Right renal pelvis (tissue), 4 donors: ENCODE data around the gene AUNIP. TPM values are rescaled to one million over a fixed set of nuclear protein-coding genes. Genes with fewer than 3 reads are reported as not detected.

Source experiments
- DNase-seq, 4 donors: peaks; one replicate each; pipeline ENCODE4 v3.0.0-alpha.2; 2013; ENCODE audit warnings: low read depth in 4 of 4, low spot score in 3 of 4, missing footprints in 1 of 4
- polyA plus RNA-seq, 4 donors: library from polyadenylated mRNA; unstranded; fragments of 120-200 nt; gene quantifications; one replicate each; pipeline ENCODE4 v1.2.1, GENCODE V29; 2013; ENCODE audit not compliant: insufficient read length in 4 of 4

Gene AUNIP, protein sequence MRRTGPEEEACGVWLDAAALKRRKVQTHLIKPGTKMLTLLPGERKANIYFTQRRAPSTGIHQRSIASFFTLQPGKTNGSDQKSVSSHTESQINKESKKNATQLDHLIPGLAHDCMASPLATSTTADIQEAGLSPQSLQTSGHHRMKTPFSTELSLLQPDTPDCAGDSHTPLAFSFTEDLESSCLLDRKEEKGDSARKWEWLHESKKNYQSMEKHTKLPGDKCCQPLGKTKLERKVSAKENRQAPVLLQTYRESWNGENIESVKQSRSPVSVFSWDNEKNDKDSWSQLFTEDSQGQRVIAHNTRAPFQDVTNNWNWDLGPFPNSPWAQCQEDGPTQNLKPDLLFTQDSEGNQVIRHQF
- polyA plus RNA-seq = 1 to 10 TPM; 2.8 to 4.7 (median 4.2) TPM

DNA sequence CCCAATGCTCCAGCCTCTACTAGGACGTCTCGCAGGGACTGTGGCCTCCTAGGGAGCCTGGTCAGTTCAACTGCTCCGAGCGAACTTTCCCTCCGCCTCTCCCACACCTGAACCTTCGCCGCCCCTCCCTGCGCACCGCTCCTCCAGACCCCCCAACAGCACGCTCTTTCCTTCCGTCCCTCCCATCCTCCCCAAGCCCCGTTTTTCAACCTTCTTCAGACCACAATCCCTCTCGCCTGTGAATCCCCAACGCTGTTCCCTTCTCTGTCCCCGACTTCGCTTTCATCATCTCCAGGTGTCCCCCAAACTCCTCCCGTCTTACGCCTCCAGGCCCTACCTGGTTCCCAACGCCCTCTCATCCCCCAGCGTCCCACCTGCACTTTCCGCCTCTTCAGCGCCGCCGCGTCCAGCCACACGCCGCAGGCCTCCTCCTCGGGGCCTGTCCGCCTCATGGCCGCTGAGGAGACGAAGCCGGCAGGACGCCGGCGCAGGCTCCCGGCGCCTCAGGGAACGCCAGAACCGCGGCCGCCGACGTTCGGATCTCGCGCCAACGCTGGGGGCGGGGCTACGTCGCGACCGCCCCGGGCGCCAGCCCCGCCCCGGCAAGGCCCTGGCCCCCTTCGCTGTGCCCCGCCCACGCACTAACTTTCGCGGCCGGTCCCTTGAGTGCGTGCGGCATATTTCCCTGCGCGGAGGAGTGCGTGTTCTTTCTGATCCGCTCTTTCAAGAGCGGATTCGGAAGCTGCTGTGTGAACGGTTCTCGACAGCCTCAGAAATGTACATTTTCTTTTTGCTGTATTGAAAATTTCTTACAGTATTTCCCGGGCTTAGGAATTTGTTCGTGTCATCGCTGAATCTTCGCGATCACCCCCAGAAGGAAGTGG, at the start of gene AUNIP:
TSS of gene AUNIP (minus strand) at position 552 of the 884 bp plus-strand sequence. CDS start at position 452, 100 bp downstream.
- DNase-seq = peak in 3 of 4 donors; percentile 74 to 79 (median 78)

DNA sequence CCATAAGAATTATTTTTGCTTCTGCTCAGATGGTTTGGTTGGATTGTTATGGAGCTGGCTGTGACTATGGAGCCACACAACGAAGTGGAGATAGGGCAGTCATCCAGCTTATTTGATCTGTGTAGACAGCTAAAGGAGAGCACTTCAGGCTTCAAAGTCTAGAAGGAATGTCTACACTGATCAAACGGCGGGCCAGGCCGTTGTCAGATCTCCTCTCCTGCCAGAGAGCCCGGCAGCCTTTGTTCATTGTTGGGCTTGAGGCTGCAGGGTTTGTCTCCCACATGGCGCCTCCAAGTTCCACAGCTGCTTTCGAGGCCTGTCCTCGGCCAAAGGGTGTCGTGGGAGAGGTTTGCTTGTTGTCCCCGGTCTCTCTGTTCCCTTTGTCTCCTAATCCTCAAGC, 49.8 kb upstream of the AUNIP start:
- DNase-seq = no peak

GRCh38 chr1:25908161-25908560, 48.9 kb upstream of the AUNIP start:
- DNase-seq = no peak

GRCh38 chr1:25907601-25908000, 48.3 kb upstream of the AUNIP start:
- DNase-seq = no peak

DNA sequence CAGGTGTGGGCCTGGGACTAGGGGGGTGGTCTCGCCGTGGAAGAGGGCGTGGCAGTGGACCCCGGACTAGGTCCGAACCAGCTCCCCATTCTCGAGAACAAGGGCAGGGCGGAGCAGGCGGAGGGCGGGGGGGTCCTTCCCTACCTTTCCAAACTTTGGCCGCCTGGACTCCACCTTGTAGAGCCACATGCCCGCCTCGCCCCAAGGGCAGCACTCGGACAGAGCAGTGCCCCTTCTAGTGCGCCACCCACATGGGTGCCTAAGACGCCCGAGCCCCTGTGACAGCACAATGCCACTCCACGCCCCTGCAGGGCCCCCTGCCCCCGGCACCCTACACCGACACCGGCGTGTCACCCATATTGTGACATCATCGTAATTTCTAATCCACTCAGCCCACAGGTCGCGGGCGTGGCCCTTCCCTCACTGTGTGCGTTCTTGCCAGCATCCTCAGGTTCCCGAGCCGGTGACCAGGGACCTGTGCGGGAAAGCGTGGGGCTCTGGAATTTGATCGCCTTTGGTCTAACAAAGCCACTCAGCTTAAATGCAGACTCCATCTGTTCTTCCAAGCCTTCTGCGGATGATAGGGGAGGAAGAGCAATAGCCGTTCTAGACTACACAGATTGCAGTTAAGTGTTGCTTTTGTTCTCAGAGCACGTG, 47.5 kb upstream of the AUNIP start:
- DNase-seq = peak in 1 of 4 donors; percentile 49

GRCh38 chr1:25905680-25906643, 46.7 kb upstream of the AUNIP start, which contains the start of gene STMN1:
STMN1 (minus strand) TSS chr1:25906419; CDS start chr1:25904676, 1,743 bp downstream.
- DNase-seq = peak; percentile 89 to 92 (median 92)

DNA sequence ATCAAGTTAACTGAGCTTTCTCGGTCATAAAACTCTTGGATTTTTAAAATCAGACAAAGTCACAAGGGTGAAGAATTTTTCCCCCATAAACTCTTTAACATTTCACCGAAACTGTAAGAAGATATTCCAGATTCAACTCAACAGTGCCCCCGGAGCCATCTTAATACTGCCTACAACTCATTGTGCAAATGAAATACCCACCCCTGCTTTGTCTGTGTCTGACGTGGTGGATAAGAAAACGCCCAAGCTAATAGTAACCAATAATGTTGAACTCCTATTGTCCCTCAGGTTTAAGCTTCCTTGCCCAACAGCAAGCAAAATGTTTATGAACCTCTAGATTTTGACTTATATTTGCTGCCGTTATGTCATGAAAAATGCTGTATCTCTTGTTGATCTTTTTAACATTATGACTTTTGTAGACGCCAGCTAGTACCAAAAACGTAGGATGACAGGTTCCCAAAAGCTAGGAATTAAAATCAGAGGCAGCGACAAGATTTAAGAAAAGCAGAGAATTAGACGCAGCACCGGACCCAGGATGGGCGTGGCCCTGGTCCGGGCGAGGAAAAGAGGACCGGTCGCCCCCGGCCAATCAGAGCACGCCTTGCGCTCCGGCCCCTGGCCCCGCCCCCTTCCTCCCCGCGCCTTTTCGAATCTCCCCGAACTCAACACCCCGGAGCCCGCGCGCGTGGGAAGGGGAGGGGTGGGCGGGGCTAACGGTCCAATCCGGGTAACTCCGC, 45.9 kb upstream of the AUNIP start:
- peak; percentile 86 to 91 (median 88) for DNase-seq

- no peak for DNase-seq
These were observed 44.7 kb upstream of the AUNIP start for GRCh38 chr1:25903986-25904385.

DNA sequence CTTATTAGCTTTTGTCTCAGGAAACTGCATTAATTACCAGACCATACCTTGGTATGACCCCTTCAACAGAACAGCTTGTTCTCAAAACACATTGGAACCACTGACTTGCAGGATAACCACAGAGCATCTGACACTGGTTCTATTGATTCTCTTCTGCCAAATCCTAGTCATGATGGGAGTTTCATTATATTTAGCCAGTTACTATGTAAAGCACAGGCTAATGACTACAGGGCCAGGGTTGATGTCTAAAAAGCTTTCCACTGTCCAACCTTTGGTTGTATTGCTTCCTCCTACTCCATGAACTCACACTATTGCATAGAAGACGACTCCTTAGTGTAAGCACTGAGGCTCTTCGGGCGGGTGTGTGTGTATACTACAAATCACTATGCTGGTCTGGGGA, 43.2 kb upstream of the AUNIP start:
- no peak for DNase-seq

DNA sequence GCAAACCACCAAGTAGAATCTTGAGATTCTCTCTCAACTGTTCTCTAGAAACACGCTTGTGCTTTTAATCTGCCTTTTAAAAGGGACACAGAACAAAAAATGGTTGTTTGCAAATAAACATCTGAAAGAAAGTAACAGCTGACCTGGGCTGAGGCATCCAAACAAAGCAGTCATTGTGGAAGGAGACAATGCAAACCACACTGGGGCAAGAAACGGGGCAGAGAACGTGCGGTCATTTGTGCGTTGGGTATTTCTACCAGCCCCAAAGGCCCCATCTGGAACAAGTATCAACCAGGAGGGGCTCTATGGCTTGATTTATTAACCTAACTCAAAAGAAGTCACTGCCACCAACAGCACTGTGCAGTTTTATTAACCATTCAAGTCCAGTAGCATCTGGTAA, 41.0 kb upstream of the AUNIP start:
- no peak for DNase-seq

GRCh38 chr1:25899792-25900191, 40.5 kb upstream of the AUNIP start:
- no peak for DNase-seq

DNA sequence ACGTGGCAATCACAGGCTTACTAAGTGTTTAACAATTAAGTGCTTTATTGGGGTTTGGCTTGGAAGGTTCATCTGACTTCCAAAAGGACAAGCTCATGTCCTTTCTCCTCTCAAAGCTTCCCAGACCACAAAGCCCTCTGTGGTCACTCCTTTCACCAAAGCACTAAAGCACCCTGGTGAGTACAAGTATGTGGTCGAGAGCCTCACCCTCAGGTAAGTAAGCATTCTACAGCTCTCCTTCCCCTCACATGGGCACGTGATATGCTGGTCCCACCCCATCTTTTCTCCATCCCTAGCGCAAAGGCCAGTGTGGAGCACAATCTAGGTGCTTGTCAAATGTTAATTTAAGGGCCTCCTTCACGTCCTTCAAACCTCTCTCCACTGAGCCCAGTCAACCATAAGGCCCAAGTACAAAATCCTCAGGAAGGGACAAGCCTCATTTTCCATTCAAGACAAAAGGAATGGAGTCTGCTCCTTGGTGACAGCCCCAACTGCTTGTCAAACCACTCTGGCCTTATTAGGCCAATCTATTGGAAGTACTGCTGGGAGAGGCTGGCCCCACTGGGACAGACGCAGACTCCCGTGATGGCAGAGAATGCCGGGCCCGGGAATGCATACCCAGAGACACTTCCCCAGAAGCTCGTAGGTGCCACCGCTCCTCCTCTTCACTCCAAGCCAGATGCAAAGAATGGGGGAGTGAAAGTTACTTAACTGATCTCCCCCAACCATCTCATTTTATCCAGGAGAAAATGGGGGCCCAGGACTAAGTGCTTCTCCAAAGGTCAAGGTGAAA, 39.2 kb upstream of the AUNIP start:
- DNase-seq = no peak

- DNase-seq = no peak
These were observed 38.5 kb upstream of the AUNIP start for GRCh38 chr1:25897754-25898153.

DNA sequence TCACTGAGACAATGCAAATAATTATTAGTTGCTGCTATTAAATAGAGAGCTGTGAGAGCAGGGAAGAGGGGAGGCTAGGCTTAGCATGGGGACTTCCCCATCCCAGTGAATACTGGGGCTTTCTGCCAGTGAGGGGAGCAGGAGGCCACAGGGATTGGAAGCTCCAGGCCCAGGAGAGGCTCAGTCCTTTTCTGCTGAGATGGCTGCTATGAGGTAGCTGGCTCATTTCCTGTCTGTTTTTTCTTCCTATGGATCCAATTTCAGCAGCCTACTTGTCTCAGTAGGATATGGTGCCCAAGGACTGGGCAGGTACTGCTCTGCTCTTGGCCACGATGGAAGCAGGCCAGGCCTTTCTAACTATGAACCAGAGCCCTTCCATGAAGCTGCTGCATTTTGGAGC, 37.0 kb upstream of the AUNIP start:
- no peak for DNase-seq

DNA sequence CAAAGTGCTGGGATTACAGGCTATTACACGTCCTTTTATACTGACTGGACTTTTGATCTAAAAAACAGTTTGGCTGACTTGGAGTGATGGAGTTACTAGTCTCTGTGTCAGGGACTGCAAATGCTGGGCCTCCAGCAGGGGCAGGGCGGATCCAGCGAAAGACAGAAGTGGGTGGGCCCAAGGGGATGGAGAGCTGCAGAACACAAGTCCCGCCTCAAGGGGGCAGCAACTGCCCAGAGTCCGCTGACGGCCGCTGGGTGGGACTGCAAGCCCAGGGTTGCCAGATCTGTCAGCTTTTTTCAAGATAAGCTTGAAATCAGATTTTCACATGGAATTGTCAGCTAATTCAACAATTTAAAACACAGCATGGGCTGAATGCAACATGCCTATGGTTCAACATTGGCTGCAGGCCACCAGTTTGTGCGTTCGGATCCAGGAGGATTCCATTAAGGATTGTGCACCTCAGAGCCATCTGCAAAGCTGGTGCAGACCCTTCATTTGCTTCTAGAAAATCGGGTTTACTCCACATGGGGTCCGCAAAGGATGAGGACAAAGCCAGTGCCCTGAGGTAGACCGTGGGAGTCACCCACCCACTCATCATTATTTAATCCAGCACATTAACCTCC, 36.2 kb upstream of the AUNIP start:
- peak; percentile 88 to 90 (median 88) for DNase-seq

DNA sequence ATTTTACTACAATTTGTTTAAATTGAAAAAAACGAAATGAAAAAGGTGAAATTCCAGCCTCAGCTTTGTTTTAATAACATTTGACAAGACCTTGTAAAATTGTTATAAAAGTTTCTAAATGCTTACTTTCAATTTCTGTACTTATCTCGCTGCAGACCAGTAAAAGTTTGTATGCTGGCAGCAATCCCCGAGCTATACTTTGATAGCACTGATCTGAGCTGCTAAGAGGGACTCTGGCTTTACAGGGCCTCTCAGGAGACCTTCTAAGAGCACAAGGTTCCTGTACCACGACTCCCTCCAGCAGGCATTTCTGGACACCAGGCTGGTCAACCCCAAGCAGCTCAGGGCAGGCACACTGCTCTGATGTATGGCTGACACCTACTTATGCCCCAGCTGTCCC, 33.9 kb upstream of the AUNIP start:
- DNase-seq = no peak

- no peak for DNase-seq
These were observed 32.3 kb upstream of the AUNIP start for GRCh38 chr1:25891606-25892005.
